ENCODE data around the gene EIF3L. TPM values are rescaled to one million over a fixed set of nuclear protein-coding genes. Genes with fewer than 3 reads are reported as not detected.

EIF3L gene
- total and polyA plus RNA-seq, 2 of the 8 experiments (the other 6 are each of a cell fraction or from before 2014, with no cell fraction given) = 639 to 886 TPM

- Histone ChIP-seq H4K8ac (ENCODE audit: extremely low read depth, insufficient read depth, low read length) (no peak overlapping the region), H3K14ac (ENCODE audit: insufficient read length) (no peak overlapping the region), H3K23ac (ENCODE audit: insufficient read length) (no peak overlapping the region), H2BK20ac (ENCODE audit: low read length) (peak overlapping the region; percentile 48), H3K4me2 (ENCODE audit: insufficient read depth in 1 of 2, low read depth in 2 of 2, low read length in 2 of 2) (peak overlapping the region; percentile 3 to 29; a peak in 2 of 4 replicates), H3K23me2 (ENCODE audit: low read depth, low read length) (no peaks in the 10 kb centered on the region), H4K91ac (replicated peaks; ENCODE audit: insufficient read length, low read length) (no peak overlapping the region), H3K79me2 (ENCODE audit: control insufficient read depth in 1 of 2, insufficient read depth in 2 of 2, low read length in 2 of 2) (no peaks in the 10 kb centered on the region), H3K9me3 (ENCODE audit: insufficient read depth in 2 of 2, low read depth in 1 of 2, low read length in 1 of 2) (no peaks in the 10 kb centered on the region), H2AK5ac (ENCODE audit: low read depth, low read length) (peak overlapping the region; percentile 93), H2BK5ac (ENCODE audit: low read depth, low read length) (peak overlapping the region; percentile 85), H3K27me3 (replicated peaks in 1 of 4; ENCODE audit: control insufficient read depth in 3 of 4, extremely low read depth in 1 of 4, insufficient read depth in 3 of 4, low read length in 3 of 4) (no peaks in the 10 kb centered on the region), H3K79me1 (ENCODE audit: low read depth, low read length) (no peaks in the 10 kb centered on the region; the same call in 1 of the 2 replicates), H4K20me1 (replicated peaks in 1 of 2; ENCODE audit: control insufficient read depth in 1 of 2, insufficient read depth in 2 of 2, low read length in 2 of 2) (no peaks in the 10 kb centered on the region), H3K36me3 (ENCODE audit: control insufficient read depth in 2 of 4, insufficient read depth in 4 of 4, low read length in 3 of 4) (peaks cover 0 to 5% (median under 1%) of the 10 kb centered on the region in 4 experiments; a peak in 4 of 8 replicates), H2AFZ (ENCODE audit: low read length) (no peak overlapping the region), H2BK15ac (ENCODE audit: low read length) (0 out of 2 replicates have a peak overlapping the region, but pooled peaks have one; percentile 83), H3K27ac (ENCODE audit: low read depth, low read length) (peak overlapping the region; percentile 72; the same call in 1 of the 2 replicates), H3K56ac (replicated peaks; ENCODE audit: insufficient read length, low read depth, low read length) (no peak overlapping the region), H2BK120ac (replicated peaks; ENCODE audit: low read depth, low read length) (no peak overlapping the region), H4K5ac (ENCODE audit: insufficient read length, low read depth, low read length) (no peak overlapping the region), H3K18ac (ENCODE audit: extremely low read depth, low read length) (peak overlapping the region; percentile 93; the same call in 1 of the 2 replicates), H3K9ac (replicated peaks in 1 of 4; ENCODE audit: extremely low read depth in 1 of 4, low read depth in 3 of 4, low read length in 3 of 4) (peak overlapping the region in 2 of 4 experiments; percentile 1 to 14; a peak in 1 of 7 replicates), H3K4me1 (replicated peaks in 1 of 4; ENCODE audit: control insufficient read depth in 3 of 4, insufficient read depth in 4 of 4, low read length in 3 of 4) (peaks cover 16 to 24% (median 20%) of the 10 kb centered on the region in 4 experiments), H2BK12ac (ENCODE audit: low read depth, low read length) (peak overlapping the region; percentile 87), H3K4ac (replicated peaks; ENCODE audit: insufficient read length, low read depth, low read length) (no peak overlapping the region), H3K4me3 (ENCODE audit: extremely low read depth in 1 of 4, insufficient read depth in 2 of 4, low read depth in 3 of 4, low read length in 4 of 4) (no peak overlapping the region)
- ChIA-PET CTCF (ENCODE audit: partially characterized antibody) (interaction anchor here (1.0 to 15.4 kb wide), 6 partner anchors 8 to 70 kb away, joined by 3 to 158 read pairs (median 16); partner anchors contain the start of gene MICALL1), POLR2A (ENCODE audit: partially characterized antibody) (interaction anchor here (0.7 to 9.8 kb wide), 6 partner anchors 9 to 72 kb away, joined by 3 to 150 read pairs (median 6); partner anchors contain the start of genes GALR3 and MICALL1)
- DNase-seq (ENCODE audit: low read depth in 1 of 2, low spot score in 2 of 2) = peak in 1 of 2 experiments; percentile 65
- 57% methylated on average over 8 of the region's 8 CpGs; no CpG with 5 or more reads in 1 of the 2 experiments for WGBS, 2 experiments (ENCODE audit: extremely low coverage in 1 of 2, insufficient coverage in 1 of 2, insufficient read length in 1 of 2, insufficient replicate concordance in 2 of 2, low coverage in 1 of 2, low lambda C conversion rate in 2 of 2, missing lambda C conversion rate in 1 of 2)
- no peak for FAIRE-seq
- TF ChIP-seq POLR2A (IDR thresholded peaks at IDR 0.05; ENCODE audit: control extremely low read depth in 1 of 2, low read depth in 2 of 2, low read length in 2 of 2) (peak in 1 of 2 experiments; percentile 52; a peak in 1 of 3 replicates), HDAC2 (IDR thresholded peaks at IDR 0.05; ENCODE audit: borderline replicate concordance in 1 of 2, low read depth in 2 of 2, low read length in 2 of 2) (no peak), ZNF274 (IDR thresholded peaks at IDR 0.05; ENCODE audit: borderline replicate concordance, extremely low read depth, low read length) (no peak), RXRA (IDR thresholded peaks at IDR 0.05; ENCODE audit: insufficient read depth, low read depth, low read length) (no peak), SAP30 (IDR thresholded peaks at IDR 0.05; ENCODE audit: insufficient read depth, insufficient replicate concordance, low read length) (no peak), SIX5 (IDR thresholded peaks at IDR 0.05; ENCODE audit: low read depth, low read length) (no peak), EZH2 (IDR thresholded peaks at IDR 0.05; ENCODE audit: low read depth, low read length, severe bottlenecking) (no peak), MAX (IDR thresholded peaks at IDR 0.05) (no peak), HDAC6 (IDR thresholded peaks at IDR 0.05; ENCODE audit: low read depth, low read length) (no peak), CTBP2 (IDR thresholded peaks at IDR 0.05; ENCODE audit: borderline replicate concordance, insufficient read depth, insufficient read length, low read length) (no peak), CREB1 (IDR thresholded peaks at IDR 0.05) (no peak)
These were observed 45.9 kb downstream of the EIF3L start for GRCh38 chr22:37894939-37895670.
